ENCODE results near the gene PKNOX1.
"Not testable (repeated sequence)": the region's sequence is repeated elsewhere in the genome, so short reads cannot be mapped to it uniquely, and the experiment has no call there.

Gene PKNOX1

GRCh38 chr21:42951193-42951592 lies 23.2 kb upstream of the PKNOX1 start:
- not testable (repeated sequence) for DNase-seq

- DNase-seq = no peak
These were observed 17.3 kb upstream of the PKNOX1 start for GRCh38 chr21:42956824-42957630.

- not testable (repeated sequence) for DNase-seq
These were observed 16.2 kb upstream of the PKNOX1 start for GRCh38 chr21:42958122-42958521.

GRCh38 chr21:42959728-42960127 lies 14.6 kb upstream of the PKNOX1 start:
- DNase-seq = no peak

GRCh38 chr21:42962380-42963007 lies 11.9 kb upstream of the PKNOX1 start:
- DNase-seq = no peak

- DNase-seq = no peak
These were observed 10.3 kb upstream of the PKNOX1 start for GRCh38 chr21:42964086-42964485.

GRCh38 chr21:42964546-42965210 lies 9.7 kb upstream of the PKNOX1 start:
- DNase-seq = no peak

GRCh38 chr21:42965211-42965560 lies 9.2 kb upstream of the PKNOX1 start:
- no peak for DNase-seq

- not testable (repeated sequence) for DNase-seq
These were observed 6.7 kb upstream of the PKNOX1 start for GRCh38 chr21:42967616-42968015.

GRCh38 chr21:42969193-42969600 lies 5.2 kb upstream of the PKNOX1 start:
- DNase-seq = no peak

- DNase-seq = no peak
These were observed 3.3 kb upstream of the PKNOX1 start for GRCh38 chr21:42970946-42971653.

GRCh38 chr21:42971897-42972275 lies 2.5 kb upstream of the PKNOX1 start:
- no peak for DNase-seq

GRCh38 chr21:42973309-42973990 lies 912 bp upstream of the PKNOX1 start:
- DNase-seq = no peak

GRCh38 chr21:42974832-42975820 lies 764 bp downstream of the PKNOX1 start:
- DNase-seq = peak; percentile 25 to 31

GRCh38 chr21:42975886-42976608 lies 1.7 kb downstream of the PKNOX1 start:
- DNase-seq = no peak

GRCh38 chr21:42980312-42981213 lies 6.2 kb downstream of the PKNOX1 start:
- peak in 1 of 2 experiments; percentile 4 for DNase-seq

GRCh38 chr21:42981214-42981523 lies 6.8 kb downstream of the PKNOX1 start:
- no peak for DNase-seq

- no peak for DNase-seq
These were observed 7.5 kb downstream of the PKNOX1 start for GRCh38 chr21:42981862-42982261.

GRCh38 chr21:42983103-42983502 lies 8.7 kb downstream of the PKNOX1 start:
- no peak for DNase-seq

GRCh38 chr21:42983869-42984268 lies 9.5 kb downstream of the PKNOX1 start:
- DNase-seq = no peak
